ENCODE data around the gene REN.

- no peak for TF ChIP-seq CTCF (IDR thresholded peaks at IDR 0.05)
- TF ChIP-seq ZFX (IDR thresholded peaks at IDR 0.05; ENCODE audit: borderline replicate concordance), result no peak
Observed at GRCh38 chr1:204136814-204137213, 29.3 kb downstream of the REN start.

All from 22Rv1 (cell line).